Measurements from ENCODE around the gene AIG1. TPM values are rescaled to one million over a fixed set of nuclear protein-coding genes. Genes with fewer than 3 reads are reported as not detected.
A peak's percentile ranks its signal among the peaks of the same experiment; 100 is the strongest.

Gene AIG1
- total RNA-seq, 1 donor from 2014 or later, result 29.6 TPM

GRCh38 chr6:143261899-143262436 is 201.3 kb downstream of the AIG1 start:
- DNase-seq (no peak), ATAC-seq (peak in 1 of 2 donors; percentile 62)
- H3K36me3 ChIP-seq, result no peaks in the 10 kb centered on the region
- no peaks in the 10 kb centered on the region for H3K27me3 ChIP-seq (ENCODE audit: low read depth)
- H3K4me3 ChIP-seq, result no peak overlapping the region
- no peak overlapping the region for H3K27ac ChIP-seq
- intact Hi-C loops (cut with DNase I), result no loop called here
- H3K4me1 ChIP-seq, result no peaks in the 10 kb centered on the region
- TF ChIP-seq CTCF (IDR thresholded peaks at IDR 0.05), result no peak
- peaks cover 7% of the 10 kb centered on the region for H3K9me3 ChIP-seq

- Histone ChIP-seq H3K36me3 (no peaks in the 10 kb centered on the region), H3K4me1 (no peaks in the 10 kb centered on the region), H3K27me3 (ENCODE audit: low read depth) (no peaks in the 10 kb centered on the region), H3K4me3 (no peak overlapping the region), H3K27ac (no peak overlapping the region), H3K9me3 (peaks cover 7% of the 10 kb centered on the region)
- no peak for TF ChIP-seq CTCF (IDR thresholded peaks at IDR 0.05)
- ATAC-seq (no peak), DNase-seq (no peak)
- intact Hi-C loops (cut with DNase I), result no loop called here
Observed at GRCh38 chr6:143262859-143263258, 202.2 kb downstream of the AIG1 start.

GRCh38 chr6:143264379-143264778 is 203.7 kb downstream of the AIG1 start:
- DNase-seq (no peak), ATAC-seq (no peak)
- Histone ChIP-seq H3K4me3 (no peak overlapping the region), H3K36me3 (no peaks in the 10 kb centered on the region), H3K9me3 (peaks cover 3% of the 10 kb centered on the region), H3K27ac (no peak overlapping the region), H3K4me1 (no peaks in the 10 kb centered on the region), H3K27me3 (ENCODE audit: low read depth) (no peaks in the 10 kb centered on the region)
- no peak for TF ChIP-seq CTCF (IDR thresholded peaks at IDR 0.05)
- intact Hi-C loops (cut with DNase I), result no loop called here

DNA sequence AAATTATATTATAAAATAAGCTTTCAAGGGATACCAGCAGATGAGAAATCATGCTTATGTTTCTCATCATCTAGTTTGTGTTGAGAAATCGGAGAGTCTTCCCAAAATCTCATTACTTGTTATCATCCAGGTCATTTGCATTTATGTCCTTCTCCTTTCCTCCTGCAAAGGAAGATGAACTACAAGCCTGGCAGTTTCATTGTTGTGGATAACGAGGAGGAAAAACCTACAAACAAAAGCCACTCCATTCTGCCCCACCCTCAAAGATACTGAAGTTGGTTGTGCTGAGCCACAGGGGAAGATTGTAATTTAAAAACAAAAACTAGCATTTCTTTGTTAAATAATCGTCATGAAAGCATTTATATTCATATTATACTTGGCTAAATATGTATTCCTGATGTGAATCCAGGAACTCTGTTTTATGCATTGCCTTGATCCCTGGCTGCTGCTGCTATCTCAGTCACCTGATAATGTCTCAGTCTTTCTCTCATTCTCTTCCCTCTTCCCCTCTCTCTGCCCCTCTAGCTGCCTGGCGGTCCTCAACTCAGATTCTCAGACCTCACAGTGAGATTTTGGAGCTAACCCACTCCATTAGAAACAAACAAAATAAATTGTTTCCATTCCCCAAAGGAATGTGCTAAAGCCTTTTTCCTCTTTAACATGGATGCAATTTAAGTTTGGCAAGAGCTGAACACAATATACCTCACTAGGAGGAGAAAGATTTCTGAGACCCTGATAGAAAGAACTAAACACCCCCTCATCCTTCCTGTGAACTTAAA is 204.5 kb downstream of the AIG1 start:
- Histone ChIP-seq H3K9me3 (no peaks in the 10 kb centered on the region), H3K4me3 (no peak overlapping the region), H3K36me3 (no peaks in the 10 kb centered on the region), H3K27ac (no peak overlapping the region), H3K27me3 (ENCODE audit: low read depth) (no peaks in the 10 kb centered on the region), H3K4me1 (no peaks in the 10 kb centered on the region)
- DNase-seq (no peak), ATAC-seq (no peak)
- TF ChIP-seq CTCF (IDR thresholded peaks at IDR 0.05), result no peak
- intact Hi-C loops (cut with DNase I), result no loop called here

DNA sequence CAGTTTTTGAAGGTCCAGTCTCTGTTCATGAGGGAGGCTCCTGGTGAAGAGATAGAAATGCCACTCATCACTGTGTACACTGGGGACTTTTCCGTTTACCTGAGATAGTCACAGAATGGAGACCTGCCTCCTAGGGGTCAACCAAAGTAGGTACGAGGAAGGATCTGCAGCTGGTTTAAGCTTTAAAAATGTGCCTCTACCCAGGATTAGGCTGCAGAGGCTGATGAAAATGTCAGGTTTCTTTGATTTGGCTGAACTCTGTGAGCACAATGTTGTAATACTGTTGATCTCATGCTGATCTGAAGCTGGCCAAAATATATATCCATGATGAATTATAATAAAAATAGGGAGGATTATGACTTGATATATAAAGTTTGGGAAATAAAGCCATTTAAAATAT is 207.1 kb downstream of the AIG1 start:
- intact Hi-C loops (cut with DNase I), result no loop called here
- ATAC-seq (no peak), DNase-seq (no peak)
- Histone ChIP-seq H3K27ac (no peak overlapping the region), H3K9me3 (no peaks in the 10 kb centered on the region), H3K36me3 (no peaks in the 10 kb centered on the region), H3K27me3 (ENCODE audit: low read depth) (no peaks in the 10 kb centered on the region), H3K4me1 (no peaks in the 10 kb centered on the region), H3K4me3 (no peak overlapping the region)
- TF ChIP-seq CTCF (IDR thresholded peaks at IDR 0.05), result no peak

Measured in lower lobe of right lung (tissue), 2 donors.